ENCODE measurements around the gene IFI44.

IFI44 gene

GRCh38 chr1:78649628-78650027 lies at the start of gene IFI44:
Gene IFI44 (plus strand): TSS chr1:78649831. CDS start chr1:78650196, 365 bp downstream.
- DNase-seq: no peak

- DNase-seq: no peak
These were observed 48.6 kb upstream of the IFI44 start for GRCh38 chr1:78601068-78601467.

GRCh38 chr1:78603206-78603605 lies 46.4 kb upstream of the IFI44 start:
- no peak for DNase-seq

- no peak for DNase-seq
These were observed 45.0 kb upstream of the IFI44 start for GRCh38 chr1:78604643-78605042.

- DNase-seq: no peak
These were observed 43.4 kb upstream of the IFI44 start for GRCh38 chr1:78606274-78606673.

GRCh38 chr1:78607334-78607927 lies 42.2 kb upstream of the IFI44 start:
- no peak for DNase-seq

- no peak for DNase-seq
These were observed 41.7 kb upstream of the IFI44 start for GRCh38 chr1:78607944-78608343.

GRCh38 chr1:78617615-78618026 lies 32.0 kb upstream of the IFI44 start:
- DNase-seq: no peak

GRCh38 chr1:78619032-78619431 lies 30.6 kb upstream of the IFI44 start:
- no peak for DNase-seq

GRCh38 chr1:78619446-78619802 lies 30.2 kb upstream of the IFI44 start:
- no peak for DNase-seq

- DNase-seq: no peak
These were observed 29.6 kb upstream of the IFI44 start, which contains the start of gene IFI44L for GRCh38 chr1:78619803-78620579. Gene IFI44L (plus strand): TSS chr1:78620448. CDS start chr1:78627916, 7,468 bp downstream.

GRCh38 chr1:78620666-78621065 lies 29.0 kb upstream of the IFI44 start:
- no peak for DNase-seq

- no peak for DNase-seq
These were observed 27.1 kb upstream of the IFI44 start for GRCh38 chr1:78622548-78622947.

GRCh38 chr1:78624035-78624434 lies 25.6 kb upstream of the IFI44 start:
- no peak for DNase-seq

- no peak for DNase-seq
These were observed 22.3 kb upstream of the IFI44 start for GRCh38 chr1:78627321-78627720.

GRCh38 chr1:78630600-78630999 lies 19.0 kb upstream of the IFI44 start:
- DNase-seq: no peak

- DNase-seq: no peak
These were observed 16.4 kb upstream of the IFI44 start for GRCh38 chr1:78633209-78633608.

- no peak for DNase-seq
These were observed 9.2 kb upstream of the IFI44 start for GRCh38 chr1:78640462-78640861.

GRCh38 chr1:78641558-78641957 lies 8.1 kb upstream of the IFI44 start:
- no peak for DNase-seq

GRCh38 chr1:78645723-78646122 lies 3.9 kb upstream of the IFI44 start:
- DNase-seq: no peak

- no peak for DNase-seq
These were observed 2.4 kb upstream of the IFI44 start for GRCh38 chr1:78647238-78647637.

GRCh38 chr1:78650114-78650660 lies 556 bp downstream of the IFI44 start:
- DNase-seq: no peak

GRCh38 chr1:78651241-78651640 lies 1.6 kb downstream of the IFI44 start:
- DNase-seq: no peak

- DNase-seq: no peak
These were observed 2.5 kb downstream of the IFI44 start for GRCh38 chr1:78652019-78652560.

Measured in DMS79 (cell line).